Stimulated activated naive B cell treated with anti-CD40 and anti-IgM and Interleukin-4, amounts not matched to agents 10 μg/mL and 1 μg/mL and 100 μg/mL, for 72 hours (primary cell): ENCODE data around the gene SATB2.
A peak's percentile ranks its signal among the peaks of the same experiment; 100 is the strongest.

ENCODE experiments used
- ATAC-seq, 2 donors: fragments of 150-1000 bp; cut with Tn5 transposase; replicated peaks; 2 replicates each; pipeline ENCODE4 v1.10.0; 2021; ENCODE audit warnings: moderate library complexity in 1 of 2
- DNase-seq: peaks from one replicate; pipeline ENCODE4 v3.0.0; 2021
- H3K27ac Mint-ChIP-seq: one replicate; pipeline ENCODE4 v1.8.0; 2022; ENCODE audit warnings: mild to moderate bottlenecking, mixed read lengths
- H3K27me3 Mint-ChIP-seq, 2 donors: one replicate each; pipeline ENCODE4 v1.8.0; 2022; ENCODE audit warnings: mixed read lengths in 2 of 2
- H3K36me3 Mint-ChIP-seq, 2 donors: one replicate each; pipeline ENCODE4 v1.8.0; 2022; ENCODE audit warnings: mixed read lengths in 2 of 2, mild to moderate bottlenecking in 1 of 2
- H3K4me1 Mint-ChIP-seq, 2 donors: one replicate each; pipeline ENCODE4 v1.8.0; 2022; ENCODE audit warnings: mixed read lengths in 2 of 2, mild to moderate bottlenecking in 1 of 2
- H3K4me3 Mint-ChIP-seq, 2 donors: one replicate each; pipeline ENCODE4 v1.8.0; 2022; ENCODE audit warnings: mild to moderate bottlenecking in 2 of 2, mixed read lengths in 2 of 2, moderate library complexity in 1 of 2
- H3K9me3 Mint-ChIP-seq, 2 donors: one replicate each; pipeline ENCODE4 v1.8.0; 2022; ENCODE audit warnings: mixed read lengths in 2 of 2, mild to moderate bottlenecking in 1 of 2

Gene SATB2

DNA sequence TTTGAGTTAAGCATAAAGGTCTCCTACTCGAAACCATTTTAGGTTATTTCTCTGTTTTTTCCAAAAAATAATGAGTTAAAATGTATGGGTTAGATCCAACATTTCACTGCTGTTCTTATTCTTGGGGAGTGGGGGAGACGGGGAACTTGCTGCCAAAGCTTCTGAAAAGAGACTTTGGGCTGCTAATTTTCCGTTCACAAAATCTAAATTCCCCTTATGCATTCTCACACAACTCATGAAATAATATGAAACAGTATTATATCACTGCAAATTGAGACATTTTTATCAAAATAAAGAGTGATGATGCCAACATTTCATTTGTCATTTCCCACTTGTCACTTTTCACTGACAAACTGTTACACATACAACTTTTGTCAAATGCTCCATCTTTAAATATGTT lies 7.8 kb downstream of the SATB2 start:
- H3K27ac Mint-ChIP-seq = no peak overlapping the region
- ATAC-seq = no peak

DNA sequence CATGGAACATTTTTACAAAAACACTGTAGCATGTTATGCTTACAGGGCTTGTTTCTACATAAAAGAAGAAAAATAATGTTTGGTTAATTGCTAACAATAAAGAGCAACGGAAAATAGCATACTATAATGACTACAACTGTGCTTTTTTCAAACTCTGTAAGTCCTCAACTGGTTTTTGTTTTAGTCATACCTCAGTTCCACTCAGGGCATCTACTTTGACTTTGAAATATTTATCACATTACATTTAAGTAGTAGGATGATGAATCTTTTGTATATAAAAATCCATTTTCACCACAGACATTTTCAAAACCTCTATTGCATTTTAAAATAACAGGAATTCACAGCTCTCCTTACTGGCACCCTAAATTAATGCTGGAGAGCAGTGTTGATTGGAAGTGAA lies 8.3 kb downstream of the SATB2 start:
- H3K36me3 Mint-ChIP-seq = no peaks in the 10 kb centered on the region
- H3K4me3 Mint-ChIP-seq = no peak overlapping the region
- H3K27me3 Mint-ChIP-seq = peaks cover 20 to 22% of the 10 kb centered on the region in 2 donors
- H3K27ac Mint-ChIP-seq = no peak overlapping the region
- DNase-seq = no peak
- no peak for ATAC-seq
- no peaks in the 10 kb centered on the region for H3K9me3 Mint-ChIP-seq
- H3K4me1 Mint-ChIP-seq = no peaks in the 10 kb centered on the region

More for the DNA sequence above, 7.8 kb downstream of the SATB2 start:
- Mint-ChIP-seq H3K4me3 (no peak overlapping the region), H3K4me1 (no peaks in the 10 kb centered on the region), H3K36me3 (no peaks in the 10 kb centered on the region), H3K27me3 (peaks cover 17 to 20% of the 10 kb centered on the region in 2 donors), H3K9me3 (no peaks in the 10 kb centered on the region)
- no peak for DNase-seq

DNA sequence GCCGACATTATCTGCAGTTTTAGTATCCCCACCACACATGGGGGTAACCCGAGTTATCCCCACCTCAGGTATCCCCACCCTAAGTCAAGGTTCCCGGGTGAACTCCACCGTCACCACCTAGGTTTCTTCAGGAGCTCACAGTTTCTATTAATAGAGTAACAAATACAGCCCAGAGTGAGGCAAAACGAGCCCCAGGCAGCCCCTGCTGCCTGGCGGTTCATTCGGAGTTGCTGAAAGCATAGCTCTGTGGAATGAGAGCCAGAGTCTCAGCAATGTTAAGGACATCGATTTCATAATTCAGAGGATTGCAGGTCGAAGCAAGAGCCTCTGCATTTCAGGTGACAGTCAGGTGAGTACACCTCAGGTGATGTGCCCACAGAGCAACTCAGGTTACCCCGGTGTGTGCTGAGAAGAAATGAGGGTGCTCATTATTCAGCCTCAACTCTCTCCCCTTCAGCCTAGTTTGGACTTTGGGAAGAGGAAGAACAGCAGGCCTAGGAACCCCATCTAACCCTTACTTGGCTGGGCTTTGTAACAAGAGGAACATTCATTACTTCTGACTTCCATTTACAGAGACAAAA lies 10.7 kb downstream of the SATB2 start:
- Mint-ChIP-seq H3K4me1 (no peaks in the 10 kb centered on the region), H3K4me3 (no peak overlapping the region), H3K27ac (no peak overlapping the region), H3K9me3 (no peaks in the 10 kb centered on the region), H3K27me3 (peaks cover 20 to 22% of the 10 kb centered on the region in 2 donors), H3K36me3 (no peaks in the 10 kb centered on the region)
- DNase-seq (no peak), ATAC-seq (no peak)

GRCh38 chr2:199444749-199445148 lies 13.0 kb downstream of the SATB2 start:
- Mint-ChIP-seq H3K4me3 (no peak overlapping the region), H3K9me3 (no peaks in the 10 kb centered on the region), H3K4me1 (no peaks in the 10 kb centered on the region), H3K36me3 (no peaks in the 10 kb centered on the region), H3K27me3 (peaks cover 18 to 37% of the 10 kb centered on the region in 2 donors), H3K27ac (no peak overlapping the region)
- DNase-seq = no peak
- ATAC-seq = no peak

DNA sequence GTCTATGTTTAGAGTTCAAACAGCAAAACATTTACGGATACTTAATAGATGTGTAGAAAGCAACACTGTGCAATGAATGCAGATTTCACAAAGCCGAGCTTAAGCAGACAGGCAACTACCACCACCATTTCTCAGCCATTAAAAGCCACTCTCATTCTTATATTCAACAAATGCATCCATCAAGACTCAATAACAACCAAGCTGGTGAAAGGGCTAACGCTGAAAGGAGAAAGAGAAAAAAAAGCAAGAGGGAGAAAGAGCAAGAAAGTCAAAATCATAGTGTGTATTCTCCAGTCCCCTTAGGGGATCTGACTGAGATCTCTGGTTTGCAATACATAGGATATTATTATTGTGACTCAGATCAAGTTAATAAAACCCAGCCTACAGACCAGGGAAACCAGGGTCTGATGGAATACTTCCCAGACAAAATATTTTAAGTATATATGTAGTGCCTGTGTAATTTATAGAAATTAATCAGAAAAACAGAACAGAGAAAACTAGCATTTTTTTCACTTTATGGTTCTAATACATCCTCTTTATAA lies 14.1 kb downstream of the SATB2 start:
- Mint-ChIP-seq H3K9me3 (no peaks in the 10 kb centered on the region), H3K27ac (no peak overlapping the region), H3K36me3 (no peaks in the 10 kb centered on the region), H3K4me1 (no peaks in the 10 kb centered on the region), H3K4me3 (no peak overlapping the region), H3K27me3 (peaks cover 18 to 47% of the 10 kb centered on the region in 2 donors)
- DNase-seq (no peak), ATAC-seq (no peak)

DNA sequence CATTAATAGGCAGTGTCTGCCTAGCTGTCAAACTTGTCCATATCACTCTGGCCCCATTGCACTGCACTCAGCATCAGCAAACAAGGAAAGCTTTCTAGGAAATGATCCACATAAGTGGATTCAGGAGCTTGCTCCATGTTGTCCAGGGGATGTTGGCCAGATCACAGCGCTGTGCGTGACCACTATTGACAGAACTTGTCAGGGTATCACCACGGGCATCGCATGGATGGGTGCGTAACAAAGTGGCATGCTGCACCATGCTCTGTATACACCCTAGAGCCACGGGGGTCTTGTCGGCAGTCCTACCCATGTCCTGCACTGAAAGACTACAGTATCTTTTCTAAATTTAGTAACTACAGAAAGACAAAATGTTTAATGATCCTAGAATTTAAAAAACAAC lies 15.6 kb downstream of the SATB2 start:
- Mint-ChIP-seq H3K36me3 (no peaks in the 10 kb centered on the region), H3K27ac (no peak overlapping the region), H3K27me3 (peaks cover 18 to 46% of the 10 kb centered on the region in 2 donors), H3K4me1 (no peaks in the 10 kb centered on the region), H3K9me3 (no peaks in the 10 kb centered on the region), H3K4me3 (no peak overlapping the region)
- no peak for DNase-seq
- ATAC-seq = no peak

GRCh38 chr2:199441759-199442158 lies 16.0 kb downstream of the SATB2 start:
- ATAC-seq = no peak
- H3K36me3 Mint-ChIP-seq = no peaks in the 10 kb centered on the region

GRCh38 chr2:199440118-199440517 lies 17.6 kb downstream of the SATB2 start:
- DNase-seq = no peak
- H3K9me3 Mint-ChIP-seq = no peaks in the 10 kb centered on the region
- peaks cover 14 to 42% of the 10 kb centered on the region in 2 donors for H3K27me3 Mint-ChIP-seq
- no peaks in the 10 kb centered on the region for H3K36me3 Mint-ChIP-seq
- H3K4me3 Mint-ChIP-seq = no peak overlapping the region
- ATAC-seq = no peak
- no peaks in the 10 kb centered on the region for H3K4me1 Mint-ChIP-seq
- H3K27ac Mint-ChIP-seq = no peak overlapping the region

More at GRCh38 chr2:199441759-199442158, 16.0 kb downstream of the SATB2 start:
- Mint-ChIP-seq H3K4me1 (no peaks in the 10 kb centered on the region), H3K27me3 (peaks cover 14 to 42% of the 10 kb centered on the region in 2 donors), H3K4me3 (no peak overlapping the region), H3K9me3 (no peaks in the 10 kb centered on the region), H3K27ac (no peak overlapping the region)
- DNase-seq = no peak

GRCh38 chr2:199439542-199439941 lies 18.2 kb downstream of the SATB2 start:
- H3K27me3 Mint-ChIP-seq = peaks cover 13 to 39% of the 10 kb centered on the region in 2 donors
- DNase-seq (no peak), ATAC-seq (no peak)
- H3K27ac Mint-ChIP-seq = no peak overlapping the region
- H3K4me3 Mint-ChIP-seq = no peak overlapping the region
- no peaks in the 10 kb centered on the region for H3K36me3 Mint-ChIP-seq
- H3K9me3 Mint-ChIP-seq = no peaks in the 10 kb centered on the region
- H3K4me1 Mint-ChIP-seq = no peaks in the 10 kb centered on the region

DNA sequence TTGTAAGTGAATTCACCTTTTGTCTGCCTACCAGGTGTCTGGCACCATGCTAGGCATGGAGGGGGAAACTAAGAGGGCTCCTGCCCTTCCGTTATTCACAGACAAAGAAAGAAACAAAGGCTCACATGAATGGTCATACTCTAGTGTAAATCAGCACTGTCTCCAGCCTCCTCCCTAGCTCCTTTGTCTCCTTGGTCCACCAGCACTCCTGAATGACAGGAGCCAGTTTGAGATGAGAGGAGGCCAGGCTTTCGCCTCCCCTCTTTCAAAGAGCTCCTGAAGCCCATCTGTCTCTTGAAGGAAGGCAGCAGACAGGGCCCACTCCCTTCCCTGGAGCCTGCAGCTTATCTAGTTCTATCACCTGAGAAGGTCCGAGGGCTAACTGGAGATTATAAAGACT lies 18.7 kb downstream of the SATB2 start:
- no peaks in the 10 kb centered on the region for H3K36me3 Mint-ChIP-seq
- H3K27ac Mint-ChIP-seq = no peak overlapping the region
- H3K9me3 Mint-ChIP-seq = no peaks in the 10 kb centered on the region
- ATAC-seq = no peak
- H3K27me3 Mint-ChIP-seq = peaks cover 10 to 38% of the 10 kb centered on the region in 2 donors
- DNase-seq = no peak
- H3K4me1 Mint-ChIP-seq = no peaks in the 10 kb centered on the region
- H3K4me3 Mint-ChIP-seq = no peak overlapping the region

DNA sequence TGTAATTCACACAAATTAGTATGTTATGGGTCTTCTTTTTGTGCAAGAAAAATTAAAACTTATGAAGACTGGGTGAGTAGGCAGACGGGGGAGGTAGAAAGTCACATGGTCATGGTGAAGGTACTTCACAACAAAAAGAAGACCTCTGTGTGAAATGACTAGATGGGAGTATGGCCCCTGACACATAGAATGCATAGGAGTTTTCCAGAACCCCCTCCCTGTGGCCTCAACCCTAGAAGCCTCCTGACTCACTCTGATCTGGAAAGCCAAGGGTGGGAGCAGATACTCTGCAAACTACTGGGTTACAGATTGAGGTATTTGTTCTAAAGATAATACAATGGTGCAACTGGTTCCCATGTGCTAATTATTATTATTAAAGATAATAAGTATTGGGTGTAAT lies 23.2 kb downstream of the SATB2 start:
- Mint-ChIP-seq H3K4me1 (no peaks in the 10 kb centered on the region), H3K4me3 (no peak overlapping the region), H3K27me3 (peaks cover 4 to 19% of the 10 kb centered on the region in 2 donors), H3K36me3 (no peaks in the 10 kb centered on the region), H3K9me3 (no peaks in the 10 kb centered on the region), H3K27ac (no peak overlapping the region)
- no peak for ATAC-seq
- DNase-seq = no peak

- no peak for DNase-seq
- Mint-ChIP-seq H3K4me1 (no peaks in the 10 kb centered on the region), H3K9me3 (no peaks in the 10 kb centered on the region), H3K36me3 (no peaks in the 10 kb centered on the region), H3K27ac (no peak overlapping the region), H3K27me3 (peaks cover under 1 to 8% of the 10 kb centered on the region in 2 donors), H3K4me3 (no peak overlapping the region)
- ATAC-seq = peak in 1 of 2 donors; percentile 43
These were observed 24.4 kb downstream of the SATB2 start for GRCh38 chr2:199433204-199433832.

GRCh38 chr2:199431746-199432213 lies 26.0 kb downstream of the SATB2 start:
- H3K9me3 Mint-ChIP-seq = no peaks in the 10 kb centered on the region
- H3K4me1 Mint-ChIP-seq = no peaks in the 10 kb centered on the region
- DNase-seq = no peak
- H3K27ac Mint-ChIP-seq = no peak overlapping the region
- H3K27me3 Mint-ChIP-seq = peaks cover 0 to 7% of the 10 kb centered on the region in 2 donors
- no peak overlapping the region for H3K4me3 Mint-ChIP-seq
- ATAC-seq = no peak
- H3K36me3 Mint-ChIP-seq = no peaks in the 10 kb centered on the region

GRCh38 chr2:199430214-199430613 lies 27.5 kb downstream of the SATB2 start:
- ATAC-seq = no peak

DNA sequence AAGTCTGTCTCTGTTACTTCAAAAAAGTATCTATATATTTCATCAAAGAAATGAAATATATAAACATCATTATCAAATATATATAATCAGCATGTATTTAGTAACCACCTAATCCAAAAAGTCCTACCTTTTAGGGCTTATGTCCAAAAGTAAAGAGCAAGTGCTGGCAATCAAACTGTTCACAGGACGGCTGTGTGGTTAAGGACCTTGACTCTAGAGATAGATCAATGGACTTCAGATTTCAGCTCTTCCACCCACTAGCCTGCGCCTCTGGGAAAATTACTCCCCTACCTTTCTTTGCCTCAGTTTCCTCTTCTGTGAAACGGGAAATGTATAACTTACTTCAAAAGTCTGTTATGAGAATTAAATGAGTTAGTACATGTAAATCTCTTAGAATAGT lies 29.4 kb downstream of the SATB2 start:
- DNase-seq (no peak), ATAC-seq (no peak)
- Mint-ChIP-seq H3K9me3 (no peaks in the 10 kb centered on the region), H3K27ac (no peak overlapping the region), H3K4me1 (no peaks in the 10 kb centered on the region), H3K27me3 (peaks cover 0 to 7% of the 10 kb centered on the region in 2 donors), H3K36me3 (no peaks in the 10 kb centered on the region), H3K4me3 (no peak overlapping the region)

More at GRCh38 chr2:199430214-199430613, 27.5 kb downstream of the SATB2 start:
- no peaks in the 10 kb centered on the region for H3K4me1 Mint-ChIP-seq
- no peak overlapping the region for H3K27ac Mint-ChIP-seq
- peaks cover 0 to 7% of the 10 kb centered on the region in 2 donors for H3K27me3 Mint-ChIP-seq
- no peaks in the 10 kb centered on the region for H3K9me3 Mint-ChIP-seq
- no peak for DNase-seq
- no peaks in the 10 kb centered on the region for H3K36me3 Mint-ChIP-seq
- no peak overlapping the region for H3K4me3 Mint-ChIP-seq
